D721Med (cell line): ENCODE measurements around the gene CADPS.

ENCODE experiments used
- DNase-seq: peaks from one replicate; pipeline ENCODE4 v3.0.0; 2011; ENCODE audit warnings: low spot score; ENCODE audit not compliant: insufficient read length
- FAIRE-seq: peaks from 2 replicates; lab custom pipeline; 2011; peaks lifted over from hg19 to GRCh38; lab: Jason Lieb, UNC
- TF ChIP-seq, protein P1 (sequence below): IDR thresholded peaks from 2 replicates; pipeline ENCODE4 v1.5.1; 2012; ENCODE audit warnings: mild to moderate bottlenecking, control low read depth; ENCODE audit not compliant: insufficient read depth; ENCODE audit errors: missing control alignments

Gene CADPS

DNA sequence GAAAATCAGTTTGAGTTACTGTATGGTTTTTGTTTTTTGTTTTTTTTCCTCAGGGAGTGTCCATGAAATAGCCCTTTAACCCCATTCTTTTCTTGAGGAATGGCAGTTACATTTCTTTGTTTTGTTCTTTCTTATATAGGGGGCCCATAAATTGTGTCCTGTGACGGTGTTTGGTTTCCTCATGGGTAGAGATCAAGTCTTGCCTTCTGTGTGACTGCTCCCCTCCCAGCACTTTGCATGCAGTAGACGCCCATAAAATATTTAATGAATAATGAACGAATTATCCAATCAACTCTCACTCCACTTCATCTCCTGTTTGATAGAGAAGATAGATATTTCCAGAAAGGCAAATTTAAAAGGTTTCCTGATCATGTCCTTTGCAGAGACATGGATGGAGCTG, 78.1 kb downstream of the CADPS start:
- TF ChIP-seq, protein P1, sequence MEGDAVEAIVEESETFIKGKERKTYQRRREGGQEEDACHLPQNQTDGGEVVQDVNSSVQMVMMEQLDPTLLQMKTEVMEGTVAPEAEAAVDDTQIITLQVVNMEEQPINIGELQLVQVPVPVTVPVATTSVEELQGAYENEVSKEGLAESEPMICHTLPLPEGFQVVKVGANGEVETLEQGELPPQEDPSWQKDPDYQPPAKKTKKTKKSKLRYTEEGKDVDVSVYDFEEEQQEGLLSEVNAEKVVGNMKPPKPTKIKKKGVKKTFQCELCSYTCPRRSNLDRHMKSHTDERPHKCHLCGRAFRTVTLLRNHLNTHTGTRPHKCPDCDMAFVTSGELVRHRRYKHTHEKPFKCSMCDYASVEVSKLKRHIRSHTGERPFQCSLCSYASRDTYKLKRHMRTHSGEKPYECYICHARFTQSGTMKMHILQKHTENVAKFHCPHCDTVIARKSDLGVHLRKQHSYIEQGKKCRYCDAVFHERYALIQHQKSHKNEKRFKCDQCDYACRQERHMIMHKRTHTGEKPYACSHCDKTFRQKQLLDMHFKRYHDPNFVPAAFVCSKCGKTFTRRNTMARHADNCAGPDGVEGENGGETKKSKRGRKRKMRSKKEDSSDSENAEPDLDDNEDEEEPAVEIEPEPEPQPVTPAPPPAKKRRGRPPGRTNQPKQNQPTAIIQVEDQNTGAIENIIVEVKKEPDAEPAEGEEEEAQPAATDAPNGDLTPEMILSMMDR = no peak
- FAIRE-seq (no peak), DNase-seq (no peak)

DNA sequence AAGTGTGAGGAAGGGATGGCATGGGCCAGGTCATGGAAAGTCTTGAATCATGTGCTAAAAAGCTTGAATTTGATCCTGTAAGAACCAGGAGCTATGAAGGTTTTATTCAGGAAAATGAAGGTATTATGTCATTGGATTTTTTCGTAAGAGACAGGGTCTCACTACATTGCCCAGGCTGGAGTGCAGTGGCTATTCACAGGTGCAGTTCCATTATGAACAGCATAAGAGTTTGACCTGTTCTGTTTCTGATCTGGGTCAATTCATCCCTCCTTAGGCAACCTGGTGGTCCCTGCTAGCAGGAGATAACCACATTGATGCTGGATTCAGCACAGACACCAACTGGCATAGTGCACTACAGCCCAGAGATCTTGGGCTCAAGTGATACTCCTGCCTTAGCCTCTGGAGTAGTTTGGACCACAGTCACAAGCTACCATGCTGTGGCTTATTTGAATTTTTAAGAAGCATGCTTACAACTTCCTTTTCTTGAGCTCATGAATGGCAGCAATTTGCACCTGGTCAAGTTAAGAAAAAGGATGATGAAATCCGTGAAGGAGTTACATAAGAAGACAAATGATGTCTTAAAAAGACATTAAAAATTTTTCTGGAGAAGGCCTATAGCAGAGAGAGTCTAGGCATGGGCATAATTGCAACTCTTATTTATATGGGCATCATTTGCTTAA, 79.1 kb downstream of the CADPS start:
- no peak for FAIRE-seq
- no peak for DNase-seq

DNA sequence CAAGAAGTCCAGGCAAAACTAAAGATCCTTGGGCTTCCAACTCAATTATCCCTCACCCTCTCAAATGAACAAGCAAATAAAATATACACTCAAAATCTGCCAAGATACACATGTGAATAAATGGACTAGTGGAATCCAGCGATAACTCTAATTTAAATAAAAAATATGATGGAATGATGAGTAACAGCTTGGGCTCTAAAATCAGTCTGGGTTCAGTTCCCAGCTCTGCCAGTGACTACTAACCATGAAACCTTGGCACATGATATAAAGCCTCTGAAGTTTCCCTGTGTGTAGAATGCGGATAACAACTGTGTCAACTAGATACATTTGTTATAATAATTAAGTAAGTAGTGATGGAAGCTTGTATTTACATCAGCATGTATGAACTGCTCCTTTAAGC, 81.3 kb downstream of the CADPS start:
- DNase-seq (no peak), FAIRE-seq (no peak)
- TF ChIP-seq, protein P1 = no peak

More for the DNA sequence above, 79.1 kb downstream of the CADPS start:
- TF ChIP-seq, protein P1 = no peak

DNA sequence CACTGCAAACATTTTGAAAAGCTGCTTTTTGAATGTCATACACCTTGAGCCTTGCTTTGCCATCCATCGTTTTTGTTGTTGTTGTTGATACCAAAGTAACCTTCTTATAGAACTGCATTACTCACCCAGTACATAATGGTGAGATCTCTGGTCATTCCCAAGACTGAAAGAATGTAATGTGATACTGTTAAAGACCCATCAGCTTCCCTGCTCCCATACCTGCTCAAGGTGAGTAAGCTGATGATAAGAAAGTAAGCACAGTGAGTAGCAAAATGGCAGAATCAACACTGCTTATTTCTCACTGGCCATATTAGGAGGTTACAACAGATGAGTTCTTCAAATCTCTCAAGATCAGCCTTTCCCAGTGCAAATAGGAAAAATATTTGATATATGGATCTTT, 89.8 kb downstream of the CADPS start:
- DNase-seq = no peak
- TF ChIP-seq, protein P1 = no peak
- peak; percentile 53 for FAIRE-seq

DNA sequence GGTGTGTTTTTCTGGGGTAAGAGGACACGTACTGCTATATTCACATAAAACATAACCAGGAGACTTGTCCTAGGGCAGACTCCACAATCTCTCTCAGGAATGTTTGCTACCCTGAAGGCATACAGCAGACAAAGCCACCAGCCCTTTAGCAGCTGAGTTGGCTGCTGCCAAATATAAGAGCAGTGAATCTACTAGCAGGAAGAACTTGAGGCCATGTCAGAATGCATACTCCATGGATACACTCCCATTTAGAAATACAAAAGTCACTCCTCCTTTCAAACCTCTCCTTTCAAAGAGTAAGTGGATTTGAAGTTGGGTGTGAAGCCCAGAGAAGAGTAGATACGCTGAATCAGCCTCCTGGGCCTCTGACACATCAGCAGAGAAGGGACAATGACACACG, 94.1 kb downstream of the CADPS start:
- TF ChIP-seq, protein P1 = no peak
- no peak for DNase-seq
- FAIRE-seq = peak; percentile 67

DNA sequence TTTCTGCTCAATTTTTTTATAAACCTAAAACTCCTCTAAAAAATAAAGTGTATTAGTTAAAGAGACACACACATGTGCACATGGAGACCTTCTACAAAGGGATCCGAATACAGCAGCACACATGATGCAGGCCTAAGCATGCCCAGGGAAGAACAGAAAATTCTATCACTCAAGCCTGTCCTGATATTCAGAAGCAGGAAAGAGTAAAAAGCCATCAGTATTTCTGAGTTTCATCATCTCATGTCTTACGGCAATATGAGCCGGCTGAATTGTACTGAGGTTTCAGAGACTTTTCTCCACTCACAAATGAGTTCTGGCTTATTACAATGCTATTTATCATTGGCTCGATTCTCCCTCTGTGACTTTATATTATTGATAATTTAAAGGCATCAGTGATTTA, 97.5 kb downstream of the CADPS start:
- FAIRE-seq (no peak), DNase-seq (no peak)
- TF ChIP-seq, protein P1 = no peak

DNA sequence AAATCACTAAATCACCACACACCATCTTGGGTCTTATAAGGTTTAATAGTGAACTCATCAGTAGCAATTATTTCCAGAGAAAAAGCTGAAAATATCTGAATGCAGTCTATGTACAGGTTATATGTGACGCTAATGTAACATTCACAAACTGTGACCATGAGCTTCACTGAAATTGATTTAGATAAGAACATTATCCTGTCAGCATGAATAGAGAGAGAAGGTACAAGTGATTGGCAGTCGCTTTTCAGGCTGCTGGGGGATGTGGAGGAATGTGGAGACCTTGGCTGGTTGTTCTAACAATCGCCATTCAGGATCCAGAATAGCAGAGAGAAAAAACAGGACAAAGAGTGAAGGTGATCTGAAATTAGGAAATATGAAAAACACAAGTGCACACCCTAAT, 98.1 kb downstream of the CADPS start:
- TF ChIP-seq, protein P1 = no peak
- DNase-seq = no peak
- no peak for FAIRE-seq
